Measurements from ENCODE around the gene ZBTB16.

The ZBTB16 gene

DNA sequence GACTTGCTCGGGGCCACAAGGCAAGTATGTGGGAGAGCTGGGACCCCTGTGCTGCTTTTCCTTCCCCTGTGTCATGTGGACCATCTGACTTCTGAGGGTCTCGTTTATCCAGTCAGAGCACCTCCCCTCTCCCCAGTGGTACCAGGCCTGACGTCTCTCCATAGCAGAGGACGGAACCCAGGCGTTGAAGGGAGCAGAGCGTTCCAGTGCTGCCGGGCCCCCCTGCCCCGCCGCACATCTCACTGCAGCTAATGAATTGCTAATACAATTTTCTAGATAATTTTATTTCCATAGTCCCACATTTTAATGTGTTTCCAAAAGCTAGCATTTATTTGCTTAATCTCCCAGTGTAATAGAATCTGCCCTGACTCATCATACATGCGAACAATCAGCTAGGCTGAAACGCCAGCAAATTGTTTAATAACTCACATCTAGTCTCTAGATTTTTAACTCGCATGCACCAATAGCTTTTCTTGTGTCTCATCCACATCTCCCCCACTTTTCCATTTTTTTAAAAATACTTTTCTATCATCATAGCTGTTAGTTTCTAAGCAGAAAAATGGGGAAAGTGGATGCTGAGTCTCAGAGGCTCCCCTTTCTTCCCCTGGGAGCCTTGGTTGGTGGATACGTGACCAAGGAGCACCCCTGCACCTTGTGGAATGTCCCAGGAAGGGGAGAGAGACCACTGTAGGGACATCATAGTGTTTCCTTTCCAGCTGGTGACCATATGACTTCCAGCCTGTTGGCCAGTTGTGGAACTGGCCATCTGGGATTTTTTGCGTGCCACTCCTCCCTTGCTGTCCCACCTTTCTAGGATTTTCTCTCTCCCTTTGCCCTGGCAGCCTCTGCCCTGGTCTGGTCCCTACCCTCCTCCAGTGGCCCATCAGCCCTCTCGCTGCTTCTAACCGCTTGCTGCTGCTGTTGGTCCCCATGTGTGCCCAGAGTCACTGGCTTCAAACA is 178.1 kb downstream of the ZBTB16 start:
- Histone ChIP-seq H3K4me3 (ENCODE audit: severe bottlenecking) (no peak overlapping the region), H3K27ac (ENCODE audit: poor library complexity, severe bottlenecking) (no peak overlapping the region), H3K27me3 (ENCODE audit: insufficient read depth, poor library complexity, severe bottlenecking) (no peaks in the 10 kb centered on the region), H3K4me1 (ENCODE audit: insufficient read depth, poor library complexity, severe bottlenecking) (no peaks in the 10 kb centered on the region), H3K36me3 (ENCODE audit: low read depth) (no peaks in the 10 kb centered on the region; the same call in 1 of the 2 replicates), H3K9me3 (ENCODE audit: severe bottlenecking) (no peaks in the 10 kb centered on the region)
- ATAC-seq (ENCODE audit: low read depth) (no peak), DNase-seq (ENCODE audit: low spot score) (no peak)
- TF ChIP-seq, protein P1, sequence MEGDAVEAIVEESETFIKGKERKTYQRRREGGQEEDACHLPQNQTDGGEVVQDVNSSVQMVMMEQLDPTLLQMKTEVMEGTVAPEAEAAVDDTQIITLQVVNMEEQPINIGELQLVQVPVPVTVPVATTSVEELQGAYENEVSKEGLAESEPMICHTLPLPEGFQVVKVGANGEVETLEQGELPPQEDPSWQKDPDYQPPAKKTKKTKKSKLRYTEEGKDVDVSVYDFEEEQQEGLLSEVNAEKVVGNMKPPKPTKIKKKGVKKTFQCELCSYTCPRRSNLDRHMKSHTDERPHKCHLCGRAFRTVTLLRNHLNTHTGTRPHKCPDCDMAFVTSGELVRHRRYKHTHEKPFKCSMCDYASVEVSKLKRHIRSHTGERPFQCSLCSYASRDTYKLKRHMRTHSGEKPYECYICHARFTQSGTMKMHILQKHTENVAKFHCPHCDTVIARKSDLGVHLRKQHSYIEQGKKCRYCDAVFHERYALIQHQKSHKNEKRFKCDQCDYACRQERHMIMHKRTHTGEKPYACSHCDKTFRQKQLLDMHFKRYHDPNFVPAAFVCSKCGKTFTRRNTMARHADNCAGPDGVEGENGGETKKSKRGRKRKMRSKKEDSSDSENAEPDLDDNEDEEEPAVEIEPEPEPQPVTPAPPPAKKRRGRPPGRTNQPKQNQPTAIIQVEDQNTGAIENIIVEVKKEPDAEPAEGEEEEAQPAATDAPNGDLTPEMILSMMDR (IDR thresholded peaks at IDR 0.05; ENCODE audit: poor library complexity, severe bottlenecking) = no peak

DNA sequence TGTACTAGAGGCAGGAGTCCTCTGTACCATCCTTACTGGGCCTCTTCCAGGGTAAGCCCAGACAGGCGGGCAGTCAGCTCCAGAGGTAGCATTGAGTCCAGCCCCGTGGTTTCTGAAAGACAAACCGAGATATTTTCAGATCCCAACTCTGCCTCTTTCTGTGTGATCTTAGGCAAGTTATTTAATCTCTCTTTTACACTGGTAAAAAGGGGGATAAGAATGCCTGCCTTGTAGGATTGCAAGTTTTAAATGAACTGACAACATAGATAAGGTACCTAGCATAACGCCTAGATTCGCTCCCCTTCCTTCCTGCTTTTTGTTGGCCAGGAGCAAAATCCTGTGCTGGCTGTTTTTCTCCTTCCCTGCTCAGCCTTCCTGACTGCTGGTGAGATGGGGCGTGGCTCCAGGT is 180.2 kb downstream of the ZBTB16 start:
- Histone ChIP-seq H3K36me3 (ENCODE audit: low read depth) (no peaks in the 10 kb centered on the region; the same call in 1 of the 2 replicates), H3K27me3 (ENCODE audit: insufficient read depth, poor library complexity, severe bottlenecking) (no peaks in the 10 kb centered on the region), H3K4me3 (ENCODE audit: severe bottlenecking) (no peak overlapping the region), H3K9me3 (ENCODE audit: severe bottlenecking) (no peaks in the 10 kb centered on the region), H3K27ac (ENCODE audit: poor library complexity, severe bottlenecking) (no peak overlapping the region), H3K4me1 (ENCODE audit: insufficient read depth, poor library complexity, severe bottlenecking) (no peaks in the 10 kb centered on the region)
- DNase-seq (ENCODE audit: low spot score) (no peak), ATAC-seq (ENCODE audit: low read depth) (no peak)
- TF ChIP-seq, protein P1 (IDR thresholded peaks at IDR 0.05; ENCODE audit: poor library complexity, severe bottlenecking) = no peak

GRCh38 chr11:114242032-114242431 is 182.5 kb downstream of the ZBTB16 start:
- Histone ChIP-seq H3K4me3 (ENCODE audit: severe bottlenecking) (no peak overlapping the region), H3K27ac (ENCODE audit: poor library complexity, severe bottlenecking) (no peak overlapping the region), H3K4me1 (ENCODE audit: insufficient read depth, poor library complexity, severe bottlenecking) (no peaks in the 10 kb centered on the region), H3K36me3 (ENCODE audit: low read depth) (no peaks in the 10 kb centered on the region; the same call in 1 of the 2 replicates), H3K27me3 (ENCODE audit: insufficient read depth, poor library complexity, severe bottlenecking) (no peaks in the 10 kb centered on the region), H3K9me3 (ENCODE audit: severe bottlenecking) (no peaks in the 10 kb centered on the region)
- TF ChIP-seq, protein P1 (IDR thresholded peaks at IDR 0.05; ENCODE audit: poor library complexity, severe bottlenecking) = no peak
- DNase-seq (ENCODE audit: low spot score) (no peak), ATAC-seq (ENCODE audit: low read depth) (no peak)

DNA sequence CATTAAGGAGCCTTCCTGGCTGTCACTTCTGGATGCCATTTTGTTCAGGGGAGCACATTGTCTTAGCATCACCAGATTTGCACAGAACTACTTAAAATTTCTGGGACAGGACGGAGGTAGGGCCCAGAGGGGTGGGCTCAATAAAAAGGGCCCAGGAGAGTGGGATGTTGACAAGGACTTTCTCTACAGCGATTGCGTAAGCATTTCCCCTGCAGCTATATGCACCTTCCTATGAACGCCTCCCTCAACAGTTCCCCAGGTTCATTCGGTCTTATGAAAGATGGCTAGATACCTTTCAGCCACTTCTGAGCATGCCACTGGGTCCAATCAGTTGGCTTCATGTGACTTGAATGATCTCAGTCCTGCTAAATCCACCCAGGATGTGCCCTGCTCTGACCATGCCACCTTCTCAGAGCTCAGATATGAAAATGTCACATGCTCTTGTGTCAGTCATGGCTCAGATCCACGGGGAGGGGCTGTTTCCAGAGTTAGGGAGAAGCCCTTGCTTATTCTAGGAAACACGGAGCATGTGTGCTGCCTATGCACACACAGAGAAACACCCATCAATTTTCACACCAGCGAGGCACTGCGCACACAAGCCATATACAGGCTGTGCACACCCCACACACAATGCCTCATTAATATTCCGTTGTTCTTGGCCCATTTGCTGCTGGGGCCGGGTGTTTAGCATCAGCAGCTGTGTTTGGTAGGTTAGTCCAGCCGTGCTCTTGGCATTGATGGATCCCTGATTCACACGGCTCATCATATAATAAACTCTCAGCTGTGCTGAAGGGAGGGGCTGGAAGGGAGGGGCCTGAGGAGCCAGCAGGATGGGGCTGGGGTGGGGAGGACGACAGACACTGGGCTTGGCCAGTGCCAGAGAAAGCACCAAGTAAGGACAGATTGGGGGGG is 184.2 kb downstream of the ZBTB16 start:
- Histone ChIP-seq H3K9me3 (ENCODE audit: severe bottlenecking) (no peaks in the 10 kb centered on the region), H3K4me3 (ENCODE audit: severe bottlenecking) (no peak overlapping the region), H3K36me3 (ENCODE audit: low read depth) (peaks cover 7% of the 10 kb centered on the region; the same call in 1 of the 2 replicates), H3K4me1 (ENCODE audit: insufficient read depth, poor library complexity, severe bottlenecking) (no peaks in the 10 kb centered on the region), H3K27me3 (ENCODE audit: insufficient read depth, poor library complexity, severe bottlenecking) (no peaks in the 10 kb centered on the region), H3K27ac (ENCODE audit: poor library complexity, severe bottlenecking) (no peak overlapping the region)
- no peak; the same call in 2 of the 3 replicates for ATAC-seq (ENCODE audit: low read depth)
- no peak for DNase-seq (ENCODE audit: low spot score)
- TF ChIP-seq, protein P1 (IDR thresholded peaks at IDR 0.05; ENCODE audit: poor library complexity, severe bottlenecking) = no peak
